DMS 273 (cell line): ENCODE results near the gene HSPB1.
"Not testable (repeated sequence)": the region's sequence is repeated elsewhere in the genome, so short reads cannot be mapped to it uniquely, and the experiment has no call there.

Experiments used
- DNase-seq: peaks from one replicate; lab custom pipeline; 2025; ENCODE audit not compliant: unreplicated experiment; lab: John Stamatoyannopoulos, UW

The HSPB1 gene

DNA sequence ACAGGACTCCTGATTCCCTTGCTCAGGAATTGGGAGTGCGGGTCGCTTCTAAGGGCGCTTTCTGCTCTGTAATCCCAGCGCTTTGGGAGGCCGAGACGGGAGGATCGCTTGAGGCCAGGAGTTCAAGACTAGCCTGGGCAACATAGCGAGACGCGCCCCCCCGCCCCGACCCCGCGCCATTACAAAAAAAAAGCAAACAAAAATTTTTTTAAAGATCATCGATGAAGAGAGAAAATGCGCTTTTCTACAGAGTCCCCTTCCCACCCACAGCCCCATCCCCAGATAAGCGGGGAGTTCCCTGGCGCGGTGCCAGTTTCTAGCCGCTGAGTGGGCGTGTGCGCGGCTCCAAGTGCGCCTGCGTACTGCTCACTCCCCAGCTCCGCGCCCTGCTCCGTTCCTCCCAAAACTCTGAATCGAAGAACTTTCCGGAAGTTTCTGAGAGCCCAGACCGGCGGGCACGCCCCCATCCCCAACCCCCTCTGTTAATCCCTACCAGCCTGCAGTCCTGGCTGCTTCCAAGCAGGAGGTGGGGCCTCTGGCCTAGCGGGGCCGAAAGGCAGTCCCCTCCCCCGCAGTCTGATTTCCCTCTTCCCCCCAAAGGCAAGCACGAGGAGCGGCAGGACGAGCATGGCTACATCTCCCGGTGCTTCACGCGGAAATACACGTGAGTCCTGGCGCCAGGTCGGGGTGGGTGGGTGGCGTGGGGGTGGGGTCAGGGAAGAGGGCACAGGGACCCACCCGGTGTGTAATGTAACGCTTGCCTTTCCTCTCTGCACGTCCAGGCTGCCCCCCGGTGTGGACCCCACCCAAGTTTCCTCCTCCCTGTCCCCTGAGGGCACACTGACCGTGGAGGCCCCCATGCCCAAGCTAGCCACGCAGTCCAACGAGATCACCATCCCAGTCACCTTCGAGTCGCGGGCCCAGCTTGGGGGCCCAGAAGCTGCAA is 1.0 kb downstream of the HSPB1 start:
- DNase-seq, result peak; percentile 95

DNA sequence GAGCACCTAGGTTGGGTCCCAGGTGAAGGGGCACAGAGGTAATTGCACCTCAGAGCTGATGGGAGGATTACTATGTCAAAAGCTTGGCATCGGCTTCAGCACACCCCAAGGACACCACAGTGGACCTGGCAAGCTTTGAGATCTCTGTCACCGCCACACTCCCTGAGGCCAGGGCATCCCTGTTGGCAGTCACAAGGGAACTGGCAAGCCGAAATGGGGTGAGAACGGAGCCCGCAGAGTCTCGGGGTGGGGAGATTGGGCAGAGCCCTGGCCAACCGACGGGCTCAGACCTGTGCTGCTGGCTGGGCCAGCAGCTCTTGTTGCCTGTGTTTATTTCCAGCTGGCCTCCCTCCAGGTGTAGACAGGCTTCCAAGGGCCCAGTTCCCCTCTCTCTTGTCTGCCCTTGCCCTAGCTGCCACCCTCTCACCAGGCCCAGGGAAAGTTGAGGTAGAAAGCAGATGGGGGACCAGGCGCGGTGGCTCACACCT is 2.5 kb downstream of the HSPB1 start:
- peak; percentile 90 for DNase-seq

DNA sequence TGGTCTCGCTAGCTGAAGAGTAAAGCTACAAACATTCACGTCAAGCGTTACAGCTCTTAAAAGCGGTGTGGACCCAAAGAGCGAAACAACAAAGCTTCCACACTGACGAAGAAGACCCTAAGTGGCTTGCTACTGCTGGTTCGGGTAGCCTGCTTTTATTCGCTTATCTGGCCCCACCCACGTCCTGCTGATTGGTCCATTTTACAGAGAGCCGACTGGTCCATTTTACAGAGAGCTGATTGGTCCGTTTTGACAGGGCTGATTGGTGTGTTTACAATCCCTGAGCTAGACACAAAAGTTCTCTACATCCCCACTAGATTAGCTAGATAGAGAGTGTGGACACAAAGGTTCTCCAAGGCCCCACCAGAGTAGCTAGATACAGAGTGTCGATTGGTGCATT is 6.4 kb downstream of the HSPB1 start:
- DNase-seq, result not testable (repeated sequence)

DNA sequence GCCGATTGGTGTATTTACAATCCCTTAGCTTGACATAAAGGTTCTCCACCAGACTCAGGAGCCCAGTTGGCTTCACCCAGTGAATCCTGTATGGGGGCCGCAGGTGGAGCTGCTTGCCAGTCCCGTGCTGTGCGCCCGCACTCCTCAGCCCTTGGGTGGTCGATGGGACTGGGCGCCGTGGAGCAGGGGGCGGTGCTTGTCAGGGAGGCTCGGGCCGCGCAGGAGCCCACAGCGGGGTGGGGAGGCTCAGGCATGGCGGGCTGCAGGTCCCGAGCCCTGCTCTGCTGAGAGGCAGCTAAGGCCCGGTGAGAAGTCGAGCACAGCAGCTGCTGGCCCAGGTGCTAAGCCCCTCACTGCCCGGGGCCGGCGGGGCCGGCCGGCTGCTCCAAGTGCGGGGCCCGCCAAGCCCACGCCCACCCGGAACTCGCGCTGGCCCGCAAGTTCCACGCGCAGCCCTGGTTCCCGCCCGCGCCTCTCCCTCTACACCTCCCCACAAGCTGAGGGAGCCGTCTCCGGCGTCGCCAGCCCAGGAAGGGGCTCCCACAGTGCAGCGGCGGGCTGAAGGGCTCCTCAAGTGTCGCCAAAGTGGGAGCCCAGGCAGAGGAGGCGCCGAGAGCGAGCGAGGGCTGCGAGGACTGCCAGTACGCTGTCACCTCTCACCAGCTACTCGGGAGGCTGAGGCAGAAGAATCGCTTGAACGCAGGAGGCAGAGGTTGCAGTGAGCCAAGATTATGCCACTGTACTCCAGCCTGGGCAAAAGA is 7.0 kb downstream of the HSPB1 start:
- DNase-seq, result not testable (repeated sequence)

DNA sequence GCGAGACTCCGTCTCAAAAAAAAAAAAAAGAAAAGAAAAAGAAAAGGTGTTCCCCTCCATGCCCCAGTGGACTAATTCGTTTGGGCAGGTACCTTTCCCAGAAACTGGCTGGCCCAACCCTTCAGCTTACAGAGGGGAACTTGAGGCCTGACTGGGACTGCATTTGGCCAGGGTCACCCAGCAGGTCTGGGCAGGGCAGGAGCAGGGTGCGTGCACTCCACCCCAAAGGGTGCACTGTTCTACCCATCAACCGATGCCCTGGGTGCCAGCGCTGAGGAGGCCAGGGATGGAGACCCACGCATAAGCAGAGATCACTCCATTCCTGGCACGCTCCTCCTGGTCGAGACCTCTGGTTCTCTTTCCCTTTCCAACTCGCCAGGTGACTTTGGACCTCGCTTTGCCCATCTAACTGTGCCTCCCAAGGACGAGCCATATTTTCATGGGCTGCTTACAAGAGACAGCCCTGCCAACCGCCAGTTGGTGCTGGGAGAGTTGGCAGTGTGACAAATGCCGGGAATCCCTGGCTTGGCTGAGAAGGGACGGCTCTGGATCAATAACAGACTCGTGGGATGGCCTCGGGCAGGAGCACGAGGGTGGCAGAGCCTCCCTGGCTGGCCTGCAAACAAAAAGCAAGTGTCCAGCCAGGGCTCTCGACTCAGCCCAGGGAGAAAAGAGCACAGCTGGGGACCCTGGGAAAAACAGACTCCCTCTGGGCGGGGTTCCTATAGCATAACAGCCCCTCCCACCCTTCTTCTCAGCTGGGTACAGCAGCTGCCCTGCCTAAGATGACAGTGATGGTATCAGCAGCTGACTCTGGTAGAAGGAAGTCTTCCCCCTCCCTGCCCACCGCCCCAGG is 7.9 kb downstream of the HSPB1 start:
- peak; percentile 97 for DNase-seq

DNA sequence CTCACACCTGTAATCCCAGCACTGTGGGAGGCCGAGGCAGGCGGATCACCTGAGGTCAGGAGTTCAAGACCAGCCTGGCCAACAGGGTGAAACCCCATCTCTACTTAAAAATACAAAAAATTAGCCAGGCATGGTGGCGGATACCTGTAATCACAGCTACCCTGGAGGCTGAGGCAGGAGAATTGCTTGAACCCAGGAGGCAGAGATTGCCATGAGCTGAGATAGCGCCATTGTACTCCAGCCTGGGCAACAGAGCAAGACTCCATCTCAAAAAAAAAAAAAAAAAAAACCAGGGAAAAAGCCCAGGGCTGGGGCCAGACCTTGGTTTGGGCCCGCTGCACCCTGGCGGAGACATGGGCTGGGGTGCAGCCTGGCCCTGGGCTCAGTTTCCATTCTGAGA is 9.4 kb downstream of the HSPB1 start:
- DNase-seq, result not testable (repeated sequence)

DNA sequence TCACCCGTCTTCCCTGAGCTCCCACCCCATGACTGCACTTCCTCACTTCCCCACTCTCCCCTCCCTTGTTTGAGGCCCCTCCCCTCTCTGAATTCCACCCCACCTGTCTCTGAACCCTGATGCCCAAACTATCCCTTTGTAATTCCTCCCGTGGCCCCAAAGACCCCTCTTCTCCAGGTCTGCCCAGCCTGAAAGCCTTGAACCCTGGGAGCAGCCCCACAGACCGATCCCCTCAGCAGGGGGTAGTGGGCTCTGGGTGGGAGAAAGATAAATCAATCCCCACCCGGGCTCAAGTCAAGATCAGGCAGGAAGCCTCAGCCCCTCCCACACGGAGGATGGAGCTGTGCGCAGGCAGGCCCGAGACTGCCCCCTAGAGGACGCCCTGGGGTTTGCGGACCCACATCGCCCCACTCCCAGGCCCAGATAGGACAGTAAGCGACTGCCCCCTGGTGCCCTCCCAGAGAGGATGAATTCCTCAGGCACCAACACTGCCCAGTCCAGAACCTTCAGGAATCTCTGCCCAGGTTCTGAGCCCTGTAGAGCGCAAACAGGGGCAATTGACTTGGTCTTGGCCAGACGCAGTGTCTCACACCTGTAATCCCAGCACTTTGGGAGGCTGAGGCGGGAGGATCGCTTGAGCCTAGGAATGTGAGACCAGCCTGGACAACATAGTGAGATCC is 11.7 kb downstream of the HSPB1 start:
- DNase-seq, result peak; percentile 97

DNA sequence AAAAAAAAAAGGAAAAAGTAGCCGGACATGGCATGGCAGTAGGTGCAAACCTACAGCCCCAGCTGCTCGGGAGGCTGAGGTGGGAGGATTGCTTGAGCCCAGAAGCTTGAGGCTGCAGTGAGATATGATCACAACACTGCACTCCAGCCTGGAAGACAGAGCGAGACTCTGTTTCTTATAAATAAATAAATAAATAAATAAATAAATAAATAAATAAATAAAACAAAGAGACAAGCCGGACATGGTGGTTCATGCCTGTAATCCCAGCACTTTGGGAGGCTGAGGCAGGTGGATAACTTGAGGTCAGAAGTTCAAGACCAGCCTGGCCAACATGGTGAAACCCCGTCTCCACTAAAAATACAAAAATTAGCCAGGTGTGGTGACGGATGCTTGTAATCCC is 12.3 kb downstream of the HSPB1 start:
- not testable (repeated sequence) for DNase-seq

DNA sequence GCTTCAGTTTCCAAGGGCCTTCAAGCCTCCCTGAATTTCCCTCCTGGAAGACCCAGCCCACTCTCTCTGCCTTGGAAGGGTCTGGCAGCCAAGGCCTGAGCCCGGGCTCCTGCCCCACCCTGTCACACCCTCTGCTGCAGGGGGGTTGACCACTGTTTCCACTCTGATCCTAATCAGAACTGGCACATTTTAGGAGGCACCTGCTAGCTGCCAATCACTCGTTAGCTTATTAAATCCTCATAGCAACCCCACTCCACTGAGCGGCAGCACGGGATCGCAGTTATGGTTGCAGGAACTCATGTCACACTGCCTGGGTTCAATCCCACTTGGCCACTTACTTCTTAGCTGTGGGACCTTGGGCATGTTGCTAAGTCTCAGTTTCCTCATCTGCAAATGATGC is 12.9 kb downstream of the HSPB1 start:
- peak; percentile 47 for DNase-seq

DNA sequence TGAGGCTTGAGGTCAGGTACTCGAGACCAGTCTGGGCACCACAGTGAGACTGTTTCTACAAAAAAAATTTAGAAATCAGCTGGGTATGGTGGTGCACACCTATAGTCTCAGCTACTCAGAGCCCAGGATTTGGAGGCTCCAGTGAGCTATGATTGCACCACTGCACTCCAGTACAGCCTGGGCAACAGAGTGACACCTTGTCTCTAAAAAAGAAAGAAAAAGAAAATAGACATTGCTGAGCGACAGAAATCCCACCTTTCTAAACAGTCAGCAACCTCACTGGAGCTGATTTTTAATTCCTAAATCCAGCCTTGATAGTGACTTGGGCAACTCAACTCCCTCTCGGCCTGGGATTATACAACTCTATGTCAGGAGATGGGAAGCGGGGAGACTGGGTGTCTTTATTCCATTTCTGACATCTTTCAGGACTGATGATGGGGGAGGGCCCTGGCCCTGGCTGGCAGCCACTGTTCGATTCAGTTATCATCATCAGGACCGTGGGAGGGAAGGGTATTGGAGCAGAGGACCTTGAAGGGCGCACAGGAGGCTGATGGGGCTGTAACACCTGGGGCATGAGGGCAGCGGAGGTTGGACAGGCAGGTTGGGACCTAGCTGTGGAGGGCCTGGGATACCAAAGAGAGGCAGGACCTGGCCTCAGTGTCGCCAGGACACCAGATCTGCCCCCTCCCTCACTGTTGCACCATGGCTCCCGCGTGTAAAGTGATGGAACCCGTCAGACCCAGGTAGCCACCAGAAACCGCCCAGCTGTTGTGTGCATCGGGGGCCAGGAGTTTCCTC is 14.7 kb downstream of the HSPB1 start:
- no peak for DNase-seq

DNA sequence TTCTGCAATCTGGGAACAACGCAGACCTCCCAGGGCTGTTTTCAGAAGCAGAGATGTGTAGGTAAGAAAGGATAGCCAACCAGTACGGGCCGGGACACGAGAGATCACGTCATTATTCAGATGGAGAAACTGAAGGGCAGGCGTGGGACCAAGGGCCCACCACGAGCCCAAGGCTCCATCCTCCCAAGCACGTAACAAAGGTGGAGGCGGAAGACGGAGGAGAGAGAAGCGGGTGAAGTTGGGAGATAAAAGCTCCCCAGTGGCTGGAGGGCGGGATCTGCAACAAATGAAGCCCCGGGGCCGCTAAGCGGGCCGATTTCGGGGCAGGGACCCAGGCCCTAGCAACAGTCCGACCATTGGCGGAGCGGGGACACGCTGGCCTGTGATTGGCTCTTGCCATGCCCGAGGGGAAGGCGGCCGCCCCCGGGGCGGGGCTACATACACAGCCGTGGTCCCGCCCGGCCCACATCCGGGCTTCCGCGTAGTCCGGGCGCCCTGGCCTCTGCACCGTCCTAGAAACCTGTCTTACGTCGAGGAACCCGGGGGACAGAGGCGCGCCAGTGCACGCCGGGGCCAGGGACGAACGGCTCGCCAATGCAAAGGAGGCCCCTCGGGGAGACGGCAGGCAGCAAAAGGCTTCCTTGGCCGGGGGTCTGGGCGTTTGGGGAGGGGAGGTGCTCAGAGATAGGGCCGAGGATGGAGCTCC is 15.5 kb downstream of the HSPB1 start:
- peak; percentile 100 for DNase-seq

DNA sequence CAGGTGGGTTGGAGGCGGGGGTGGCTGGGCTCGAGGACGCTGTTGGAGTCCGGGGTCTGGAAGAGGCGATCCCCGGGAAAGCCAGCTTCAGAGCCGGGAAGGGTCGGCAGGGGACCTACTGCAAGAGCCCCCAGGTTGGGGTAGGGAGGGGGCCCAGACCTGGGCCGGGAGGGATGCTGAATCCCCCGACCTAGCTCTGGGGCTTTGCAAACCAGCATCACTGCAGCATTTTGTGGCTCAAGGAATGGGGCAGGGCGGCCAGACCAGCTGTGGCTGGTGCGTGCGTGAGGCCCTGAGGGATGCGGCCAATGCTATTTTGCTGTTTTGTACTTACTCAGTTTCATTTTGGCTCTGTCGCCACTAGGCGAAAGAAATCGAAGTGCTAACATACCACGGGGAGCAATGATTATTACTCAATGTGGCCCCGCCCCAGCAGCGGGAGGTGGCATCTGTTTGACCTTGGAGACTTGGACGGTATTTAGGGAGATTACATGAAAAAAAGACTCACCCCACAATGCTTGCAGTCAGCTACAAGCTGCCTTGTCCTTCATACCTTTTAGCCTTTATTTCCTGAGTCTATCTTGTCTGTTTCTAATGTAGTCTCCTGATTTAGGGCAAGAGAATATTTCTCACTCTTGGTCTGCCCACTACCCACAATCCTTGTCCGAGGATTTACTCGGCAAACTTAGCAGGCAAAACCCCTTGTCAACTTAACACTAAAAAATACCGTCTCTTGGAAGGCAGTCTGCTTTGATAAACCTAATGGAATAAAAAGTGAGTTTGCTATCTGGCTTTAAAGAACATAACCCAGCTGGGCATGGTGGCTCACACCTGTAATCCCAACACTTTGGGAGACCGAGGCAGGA is 16.2 kb downstream of the HSPB1 start:
- DNase-seq, result peak; percentile 96

DNA sequence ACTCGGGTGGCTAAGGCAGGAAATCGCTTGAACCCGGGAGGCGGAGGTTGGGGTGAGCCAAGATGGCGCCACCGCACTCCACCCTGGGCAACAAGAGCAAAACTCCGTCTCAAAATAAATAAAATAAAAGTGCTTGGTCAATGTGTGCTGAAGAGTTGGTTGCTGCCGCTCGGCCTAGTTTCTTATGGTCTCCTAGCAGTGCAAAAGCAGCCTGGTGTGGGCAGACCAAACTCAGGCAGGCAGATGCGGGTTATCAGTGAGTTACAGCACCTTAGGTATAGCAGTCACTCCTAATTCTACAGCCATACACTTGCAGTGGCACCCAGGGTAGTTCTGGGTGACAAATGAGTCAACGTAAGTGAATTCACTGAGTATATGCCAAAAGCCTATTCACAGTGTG is 22.6 kb downstream of the HSPB1 start:
- DNase-seq, result no peak

DNA sequence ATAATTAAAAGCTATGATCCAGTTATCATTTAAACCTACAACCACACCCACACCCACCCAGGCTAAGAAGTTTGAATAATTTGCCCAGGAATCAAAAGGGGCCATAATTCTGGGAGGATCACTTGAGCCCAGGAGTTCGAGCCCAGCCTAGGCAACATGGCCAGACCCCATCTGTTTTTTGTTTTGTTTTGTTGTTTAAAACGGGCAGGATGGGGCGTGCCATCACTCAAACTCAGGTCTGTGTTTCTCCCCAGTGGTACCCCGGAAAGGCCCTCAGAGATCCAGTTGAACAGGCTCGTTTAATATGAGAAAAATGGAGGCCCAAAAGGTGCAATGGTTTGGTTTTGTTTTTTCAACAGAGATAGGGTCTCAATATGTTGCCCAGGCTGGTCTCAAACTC is 23.3 kb downstream of the HSPB1 start:
- DNase-seq, result no peak

DNA sequence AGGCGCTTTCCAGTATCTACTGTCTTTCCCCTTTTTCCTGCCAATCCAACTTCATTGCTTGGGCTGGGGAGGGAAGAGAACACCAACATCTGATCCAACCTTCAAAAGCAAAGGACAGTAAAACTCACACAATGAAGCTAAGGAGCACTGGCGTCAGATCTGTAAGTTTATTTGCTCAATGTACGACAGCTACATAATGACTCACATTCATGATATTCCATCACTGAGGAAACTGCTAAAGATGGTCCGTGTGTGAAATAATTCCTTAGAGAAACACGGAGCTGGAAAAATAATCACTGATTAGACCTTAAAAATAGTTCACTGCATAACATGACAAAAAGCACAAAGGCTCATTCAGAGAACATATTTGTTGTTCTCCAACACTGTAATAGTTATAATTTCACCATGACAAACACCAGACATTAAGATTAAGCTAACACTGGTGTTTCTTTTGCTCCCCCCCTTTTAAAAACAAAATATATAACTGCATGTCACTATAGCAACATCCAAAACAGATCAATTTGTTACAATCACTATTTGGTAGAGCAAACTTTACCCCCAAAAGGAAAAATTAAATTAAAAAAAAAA is 24.3 kb downstream of the HSPB1 start:
- DNase-seq, result no peak

DNA sequence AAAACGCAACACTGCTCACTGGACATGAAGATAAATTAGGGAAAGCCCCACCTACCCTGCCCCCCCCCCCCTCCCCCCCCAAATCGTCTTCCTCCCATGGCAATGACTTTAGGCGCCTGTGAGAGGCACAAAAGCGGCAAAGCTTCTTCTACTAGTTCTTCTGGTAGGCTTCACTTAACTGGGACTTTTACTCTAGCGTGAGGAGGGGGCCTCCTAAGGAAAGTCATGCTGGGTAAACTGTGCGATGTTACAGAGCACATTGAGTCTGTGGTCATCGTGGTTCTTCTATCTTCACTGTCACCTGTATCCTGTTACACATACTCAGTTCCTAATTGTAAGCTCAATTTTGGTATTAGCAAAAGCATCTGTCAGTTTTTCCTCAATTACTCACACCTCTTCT is 25.1 kb downstream of the HSPB1 start:
- DNase-seq, result no peak

DNA sequence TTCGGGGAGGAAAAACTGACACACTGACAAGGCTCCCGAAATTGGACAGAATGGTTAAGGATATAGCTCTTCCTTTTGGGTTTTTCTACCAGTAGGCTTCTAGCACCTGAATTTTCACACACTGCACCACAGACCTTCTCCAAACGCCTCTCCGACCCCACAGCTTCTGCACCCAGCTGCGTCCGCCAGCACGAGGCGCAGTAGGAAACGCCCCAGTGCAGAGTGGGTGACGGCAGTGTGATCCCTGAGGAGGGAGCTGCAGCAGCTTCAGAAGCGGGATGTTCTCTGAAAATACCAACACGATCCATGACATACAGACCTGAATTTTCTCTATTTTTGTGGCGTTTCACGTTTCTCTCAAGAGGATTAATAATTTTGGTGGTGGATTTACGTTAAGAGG is 25.9 kb downstream of the HSPB1 start:
- no peak for DNase-seq

DNA sequence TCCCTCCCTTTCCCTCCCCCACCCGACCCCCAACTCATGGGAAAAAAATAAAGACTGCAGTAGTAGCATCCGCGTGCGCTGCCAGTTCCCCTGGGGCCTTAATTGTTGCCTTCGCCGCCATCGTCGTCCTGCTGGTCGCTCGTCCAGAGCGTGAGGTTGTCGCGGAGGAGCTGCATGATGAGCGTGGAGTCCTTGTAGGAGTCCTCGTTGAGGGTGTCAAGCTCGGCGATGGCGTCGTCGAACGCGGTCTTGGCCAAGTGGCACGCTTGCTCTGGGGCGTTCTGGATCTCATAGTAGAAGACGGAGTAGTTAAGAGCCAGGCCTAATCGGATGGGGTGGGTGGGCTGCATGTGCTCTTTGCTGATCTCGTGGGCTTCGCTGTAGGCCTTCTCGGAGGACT is 27.0 kb downstream of the HSPB1 start:
- no peak for DNase-seq
